K562 (cell line): ENCODE results near the gene TRNAU1AP.
A peak's percentile ranks its signal among the peaks of the same experiment; 100 is the strongest.
"Not testable (repeated sequence)": the region's sequence is repeated elsewhere in the genome, so short reads cannot be mapped to it uniquely, and the experiment has no call there.

Source experiments
- BCL6 ChIP-seq: fragments of 250-450 bp; sonication (Bioruptor Pico); IDR thresholded peaks from 2 replicates; pipeline ENCODE4 v1.4.0; 2020
- CHD1 ChIP-seq: fragments of 200-600 bp; sonication (generic); IDR thresholded peaks from one replicate; pipeline ENCODE4 v1.6.1; 2012; ENCODE audit warnings: mild to moderate bottlenecking, moderate library complexity, low read length, inconsistent platforms
- PHB2 ChIP-seq: fragments of 450-650 bp; IDR thresholded peaks from 2 replicates; pipeline ENCODE4 v1.6.1; 2017; ENCODE audit warnings: low read depth
- POLR2B ChIP-seq: fragments of 450-650 bp; IDR thresholded peaks from 2 replicates; pipeline ENCODE4 v1.6.1; 2018; ENCODE audit warnings: low read depth; ENCODE audit not compliant: partially characterized antibody
- PPARD ChIP-seq: fragments of 250-450 bp; sonication (Bioruptor Pico); IDR thresholded peaks from 2 replicates; pipeline ENCODE4 v1.8.0; 2022; ENCODE audit warnings: inconsistent platforms, mild to moderate bottlenecking, moderate library complexity
- TF ChIP-seq, protein P1 (sequence below): fragments of 250-450 bp; sonication (Bioruptor Pico); IDR thresholded peaks from 2 replicates; pipeline ENCODE4 v1.5.0; 2022; ENCODE audit warnings: mild to moderate bottlenecking
- TF ChIP-seq, protein P2 (sequence below): fragments of 250-450 bp; sonication (Bioruptor Pico); IDR thresholded peaks from 2 replicates; pipeline ENCODE4 v1.8.0; 2021; ENCODE audit warnings: borderline replicate concordance, mild to moderate bottlenecking, moderate library complexity; ENCODE audit not compliant: poor library complexity, severe bottlenecking
- TF ChIP-seq, protein P3 (sequence below): sonication (generic); formaldehyde crosslinking; IDR thresholded peaks from 2 replicates; pipeline ENCODE4 v1.8.0; 2022; ENCODE audit warnings: missing genetic modification reagents, mild to moderate bottlenecking, borderline replicate concordance
- TF ChIP-seq, protein P4 (sequence below): sonication (generic); formaldehyde crosslinking; IDR thresholded peaks from 2 replicates; pipeline ENCODE4 v1.8.1; 2023; ENCODE audit warnings: mild to moderate bottlenecking, missing genetic modification reagents
- TF ChIP-seq, protein P5 (sequence below), 3 experiments: IDR thresholded peaks in 2 of 3; conservative IDR thresholded peaks in 1 of 3; 2 replicates each; pipeline ENCODE4 v1.5.1; 2011 to 2012; ENCODE audit warnings: low read length in 3 of 3, mild to moderate bottlenecking in 3 of 3, control low read depth in 2 of 3, improper control_type of control experiment in 1 of 3, inconsistent platforms in 1 of 3, low read depth in 1 of 3, mixed read lengths in 1 of 3, moderate library complexity in 1 of 3; ENCODE audit not compliant: insufficient read depth in 2 of 3
- TF ChIP-seq, protein P6 (sequence below), 2 experiments: fragments of 450-650 bp in 1 of 2; sonication (generic) in 1 of 2; formaldehyde crosslinking in 1 of 2; IDR thresholded peaks in 1 of 2; conservative IDR thresholded peaks in 1 of 2; 2 replicates each; pipeline versions ENCODE4 v1.6.1 to v1.8.1; 2016 to 2023; ENCODE audit warnings: mild to moderate bottlenecking in 2 of 2, moderate library complexity in 2 of 2, inconsistent platforms in 1 of 2, missing genetic modification reagents in 1 of 2

DNA sequence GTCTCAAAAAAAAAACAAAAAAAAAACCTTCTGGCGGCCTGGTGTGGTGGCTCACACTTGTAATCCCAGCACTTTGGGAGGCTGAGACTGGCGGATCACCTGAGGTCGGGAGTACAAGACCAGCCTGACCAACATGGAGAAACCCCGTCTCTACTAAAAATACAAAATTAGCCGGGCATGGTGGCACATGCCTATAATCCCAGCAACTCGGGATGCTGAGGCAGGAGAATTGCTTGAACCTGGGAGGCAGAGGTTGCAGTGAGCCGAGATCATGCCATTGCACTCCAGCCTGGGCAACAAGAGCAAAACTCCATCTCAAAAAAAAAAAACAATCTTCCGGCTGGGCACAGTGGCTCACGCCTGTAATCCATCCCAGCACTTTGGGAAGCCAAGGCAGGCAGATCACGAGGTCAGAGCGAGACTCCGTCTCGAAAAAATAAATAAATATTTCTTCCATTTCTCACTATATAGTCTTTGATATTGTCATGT is 38.4 kb upstream of the TRNAU1AP start:
- TF ChIP-seq BCL6 (CRISPR knock-in tag); PHB2; PPARD (CRISPR knock-in tag); CHD1: not testable (repeated sequence)
- TF ChIP-seq, protein P1, sequence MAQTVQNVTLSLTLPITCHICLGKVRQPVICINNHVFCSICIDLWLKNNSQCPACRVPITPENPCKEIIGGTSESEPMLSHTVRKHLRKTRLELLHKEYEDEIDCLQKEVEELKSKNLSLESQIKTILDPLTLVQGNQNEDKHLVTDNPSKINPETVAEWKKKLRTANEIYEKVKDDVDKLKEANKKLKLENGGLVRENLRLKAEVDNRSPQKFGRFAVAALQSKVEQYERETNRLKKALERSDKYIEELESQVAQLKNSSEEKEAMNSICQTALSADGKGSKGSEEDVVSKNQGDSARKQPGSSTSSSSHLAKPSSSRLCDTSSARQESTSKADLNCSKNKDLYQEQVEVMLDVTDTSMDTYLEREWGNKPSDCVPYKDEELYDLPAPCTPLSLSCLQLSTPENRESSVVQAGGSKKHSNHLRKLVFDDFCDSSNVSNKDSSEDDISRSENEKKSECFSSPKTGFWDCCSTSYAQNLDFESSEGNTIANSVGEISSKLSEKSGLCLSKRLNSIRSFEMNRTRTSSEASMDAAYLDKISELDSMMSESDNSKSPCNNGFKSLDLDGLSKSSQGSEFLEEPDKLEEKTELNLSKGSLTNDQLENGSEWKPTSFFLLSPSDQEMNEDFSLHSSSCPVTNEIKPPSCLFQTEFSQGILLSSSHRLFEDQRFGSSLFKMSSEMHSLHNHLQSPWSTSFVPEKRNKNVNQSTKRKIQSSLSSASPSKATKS (CRISPR knock-in tag) = not testable (repeated sequence)
- TF ChIP-seq, protein P2, sequence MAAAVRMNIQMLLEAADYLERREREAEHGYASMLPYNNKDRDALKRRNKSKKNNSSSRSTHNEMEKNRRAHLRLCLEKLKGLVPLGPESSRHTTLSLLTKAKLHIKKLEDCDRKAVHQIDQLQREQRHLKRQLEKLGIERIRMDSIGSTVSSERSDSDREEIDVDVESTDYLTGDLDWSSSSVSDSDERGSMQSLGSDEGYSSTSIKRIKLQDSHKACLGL = not testable (repeated sequence)
- TF ChIP-seq, protein P3, sequence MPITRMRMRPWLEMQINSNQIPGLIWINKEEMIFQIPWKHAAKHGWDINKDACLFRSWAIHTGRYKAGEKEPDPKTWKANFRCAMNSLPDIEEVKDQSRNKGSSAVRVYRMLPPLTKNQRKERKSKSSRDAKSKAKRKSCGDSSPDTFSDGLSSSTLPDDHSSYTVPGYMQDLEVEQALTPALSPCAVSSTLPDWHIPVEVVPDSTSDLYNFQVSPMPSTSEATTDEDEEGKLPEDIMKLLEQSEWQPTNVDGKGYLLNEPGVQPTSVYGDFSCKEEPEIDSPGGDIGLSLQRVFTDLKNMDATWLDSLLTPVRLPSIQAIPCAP (CRISPR knock-in tag) = not testable (repeated sequence)
- TF ChIP-seq, protein P4, sequence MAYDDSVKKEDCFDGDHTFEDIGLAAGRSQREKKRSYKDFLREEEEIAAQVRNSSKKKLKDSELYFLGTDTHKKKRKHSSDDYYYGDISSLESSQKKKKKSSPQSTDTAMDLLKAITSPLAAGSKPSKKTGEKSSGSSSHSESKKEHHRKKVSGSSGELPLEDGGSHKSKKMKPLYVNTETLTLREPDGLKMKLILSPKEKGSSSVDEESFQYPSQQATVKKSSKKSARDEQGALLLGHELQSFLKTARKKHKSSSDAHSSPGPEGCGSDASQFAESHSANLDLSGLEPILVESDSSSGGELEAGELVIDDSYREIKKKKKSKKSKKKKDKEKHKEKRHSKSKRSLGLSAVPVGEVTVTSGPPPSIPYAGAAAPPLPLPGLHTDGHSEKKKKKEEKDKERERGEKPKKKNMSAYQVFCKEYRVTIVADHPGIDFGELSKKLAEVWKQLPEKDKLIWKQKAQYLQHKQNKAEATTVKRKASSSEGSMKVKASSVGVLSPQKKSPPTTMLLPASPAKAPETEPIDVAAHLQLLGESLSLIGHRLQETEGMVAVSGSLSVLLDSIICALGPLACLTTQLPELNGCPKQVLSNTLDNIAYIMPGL (CRISPR knock-in tag) = not testable (repeated sequence)
- TF ChIP-seq, protein P5, sequence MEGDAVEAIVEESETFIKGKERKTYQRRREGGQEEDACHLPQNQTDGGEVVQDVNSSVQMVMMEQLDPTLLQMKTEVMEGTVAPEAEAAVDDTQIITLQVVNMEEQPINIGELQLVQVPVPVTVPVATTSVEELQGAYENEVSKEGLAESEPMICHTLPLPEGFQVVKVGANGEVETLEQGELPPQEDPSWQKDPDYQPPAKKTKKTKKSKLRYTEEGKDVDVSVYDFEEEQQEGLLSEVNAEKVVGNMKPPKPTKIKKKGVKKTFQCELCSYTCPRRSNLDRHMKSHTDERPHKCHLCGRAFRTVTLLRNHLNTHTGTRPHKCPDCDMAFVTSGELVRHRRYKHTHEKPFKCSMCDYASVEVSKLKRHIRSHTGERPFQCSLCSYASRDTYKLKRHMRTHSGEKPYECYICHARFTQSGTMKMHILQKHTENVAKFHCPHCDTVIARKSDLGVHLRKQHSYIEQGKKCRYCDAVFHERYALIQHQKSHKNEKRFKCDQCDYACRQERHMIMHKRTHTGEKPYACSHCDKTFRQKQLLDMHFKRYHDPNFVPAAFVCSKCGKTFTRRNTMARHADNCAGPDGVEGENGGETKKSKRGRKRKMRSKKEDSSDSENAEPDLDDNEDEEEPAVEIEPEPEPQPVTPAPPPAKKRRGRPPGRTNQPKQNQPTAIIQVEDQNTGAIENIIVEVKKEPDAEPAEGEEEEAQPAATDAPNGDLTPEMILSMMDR (IDR thresholded peaks at IDR 0.05 in 2 of 3, conservative IDR thresholded peaks at IDR 0.05 in 1 of 3; ENCODE audit: insufficient read depth in 2 of 3, low read depth in 1 of 3, low read length in 3 of 3) = not testable (repeated sequence)
- TF ChIP-seq, protein P6, sequence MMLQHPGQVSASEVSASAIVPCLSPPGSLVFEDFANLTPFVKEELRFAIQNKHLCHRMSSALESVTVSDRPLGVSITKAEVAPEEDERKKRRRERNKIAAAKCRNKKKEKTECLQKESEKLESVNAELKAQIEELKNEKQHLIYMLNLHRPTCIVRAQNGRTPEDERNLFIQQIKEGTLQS (IDR thresholded peaks at IDR 0.05) = not testable (repeated sequence)
- TF ChIP-seq, protein P6 (CRISPR knock-in tag; conservative IDR thresholded peaks at IDR 0.05) = not testable (repeated sequence)
- TF ChIP-seq POLR2B = peak; percentile 69
